ENCODE results near the gene ZNF552.
"Not testable (repeated sequence)": the region's sequence is repeated elsewhere in the genome, so short reads cannot be mapped to it uniquely, and the experiment has no call there.

Gene ZNF552

GRCh38 chr19:57819475-57820148 is 4.9 kb upstream of the ZNF552 start:
- no peaks in the 10 kb centered on the region for H3K36me3 ChIP-seq (ENCODE audit: control insufficient read depth, insufficient read depth, low read length)
- H3K4me3 ChIP-seq (ENCODE audit: insufficient read depth, low read depth, low read length, poor library complexity, severe bottlenecking) = peak overlapping the region; percentile 90
- H3K4me1 ChIP-seq (ENCODE audit: control insufficient read depth, insufficient read depth, low read length, poor library complexity, severe bottlenecking) = peaks cover 17% of the 10 kb centered on the region
- H3K27ac ChIP-seq (ENCODE audit: insufficient read depth, low read length, poor library complexity, severe bottlenecking) = peak overlapping the region; percentile 84
- peak; percentile 71 to 79 (median 76) for DNase-seq
- no peaks in the 10 kb centered on the region for H3K27me3 ChIP-seq (replicated peaks; ENCODE audit: control insufficient read depth, insufficient read depth, low read length, poor library complexity, severe bottlenecking)
- no peaks in the 10 kb centered on the region for H3K9me3 ChIP-seq (ENCODE audit: control insufficient read depth, low read length)

DNA sequence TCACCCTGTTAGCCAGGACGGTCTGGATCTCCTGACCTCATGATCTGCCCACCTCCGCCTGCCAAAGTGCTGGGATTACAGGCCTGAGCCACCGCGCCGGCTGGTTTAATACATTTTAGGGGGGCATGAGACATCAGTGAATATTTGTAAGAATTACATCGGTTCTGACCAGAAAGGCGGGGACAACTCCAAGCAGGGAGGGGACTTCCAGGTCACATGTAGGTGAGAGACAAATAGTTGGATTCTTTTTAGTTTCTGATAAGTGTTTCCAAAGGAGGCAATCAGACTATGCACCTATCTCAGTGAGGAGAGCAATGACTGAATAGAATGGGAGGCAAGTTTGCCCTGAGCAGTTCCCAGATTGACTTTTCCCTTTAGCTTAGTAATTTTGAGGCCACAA is 3.7 kb upstream of the ZNF552 start:
- Histone ChIP-seq H3K27me3 (replicated peaks; ENCODE audit: control insufficient read depth, insufficient read depth, low read length, poor library complexity, severe bottlenecking) (no peaks in the 10 kb centered on the region), H3K27ac (ENCODE audit: insufficient read depth, low read length, poor library complexity, severe bottlenecking) (no peak overlapping the region), H3K36me3 (ENCODE audit: control insufficient read depth, insufficient read depth, low read length) (no peaks in the 10 kb centered on the region), H3K4me1 (ENCODE audit: control insufficient read depth, insufficient read depth, low read length, poor library complexity, severe bottlenecking) (peaks cover 27% of the 10 kb centered on the region), H3K4me3 (ENCODE audit: insufficient read depth, low read depth, low read length, poor library complexity, severe bottlenecking) (no peak overlapping the region), H3K9me3 (ENCODE audit: control insufficient read depth, low read length) (no peaks in the 10 kb centered on the region)
- no peak for DNase-seq

DNA sequence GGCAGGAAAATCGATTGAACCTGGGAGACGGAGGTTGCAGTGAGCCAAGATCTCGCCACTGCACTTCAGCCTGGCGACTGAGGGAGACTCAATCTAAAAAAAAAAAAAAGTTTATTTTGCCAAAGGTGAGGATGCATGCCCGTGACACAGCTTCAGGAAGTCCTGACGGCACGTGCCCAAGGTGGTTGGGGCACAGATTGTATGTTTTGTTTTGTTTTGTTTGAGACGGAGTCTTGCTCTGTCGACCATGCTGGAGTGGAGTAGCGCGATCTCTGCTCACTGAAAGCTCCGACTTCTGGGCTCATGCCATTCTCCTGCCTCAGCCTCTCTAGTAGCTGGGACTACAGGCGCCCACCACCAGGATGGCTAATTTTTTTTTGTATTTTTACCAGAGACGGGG is 3.3 kb upstream of the ZNF552 start:
- no peak overlapping the region for H3K27ac ChIP-seq (ENCODE audit: insufficient read depth, low read length, poor library complexity, severe bottlenecking)
- H3K4me1 ChIP-seq (ENCODE audit: control insufficient read depth, insufficient read depth, low read length, poor library complexity, severe bottlenecking) = peaks cover 31% of the 10 kb centered on the region
- DNase-seq = no peak
- no peaks in the 10 kb centered on the region for H3K9me3 ChIP-seq (ENCODE audit: control insufficient read depth, low read length)
- no peak overlapping the region for H3K4me3 ChIP-seq (ENCODE audit: insufficient read depth, low read depth, low read length, poor library complexity, severe bottlenecking)
- no peaks in the 10 kb centered on the region for H3K27me3 ChIP-seq (replicated peaks; ENCODE audit: control insufficient read depth, insufficient read depth, low read length, poor library complexity, severe bottlenecking)
- no peaks in the 10 kb centered on the region for H3K36me3 ChIP-seq (ENCODE audit: control insufficient read depth, insufficient read depth, low read length)

DNA sequence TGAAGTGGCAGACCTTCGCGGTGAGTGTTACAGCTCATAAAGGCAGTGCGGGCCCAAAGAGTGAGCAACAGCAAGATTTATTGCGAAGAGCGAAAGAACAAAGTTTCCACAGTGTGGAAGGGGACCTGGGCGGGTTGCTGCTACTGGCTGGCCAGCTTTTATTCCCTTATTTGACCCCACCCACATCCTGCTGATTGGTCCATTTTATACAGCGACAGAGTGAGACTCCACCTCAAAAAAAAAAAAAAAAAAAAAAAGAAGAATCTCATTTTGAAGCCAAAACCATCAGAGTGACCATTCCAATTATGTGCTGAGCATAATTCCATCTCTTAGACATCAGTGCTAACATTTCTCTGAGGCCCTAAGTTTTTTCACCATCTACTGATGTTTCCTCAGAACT is 1.9 kb upstream of the ZNF552 start:
- Histone ChIP-seq H3K36me3 (ENCODE audit: control insufficient read depth, insufficient read depth, low read length) (no peaks in the 10 kb centered on the region), H3K27me3 (replicated peaks; ENCODE audit: control insufficient read depth, insufficient read depth, low read length, poor library complexity, severe bottlenecking) (no peaks in the 10 kb centered on the region), H3K4me3 (ENCODE audit: insufficient read depth, low read depth, low read length, poor library complexity, severe bottlenecking) (no peak overlapping the region), H3K27ac (ENCODE audit: insufficient read depth, low read length, poor library complexity, severe bottlenecking) (no peak overlapping the region), H3K4me1 (ENCODE audit: control insufficient read depth, insufficient read depth, low read length, poor library complexity, severe bottlenecking) (peaks cover 32% of the 10 kb centered on the region), H3K9me3 (ENCODE audit: control insufficient read depth, low read length) (no peaks in the 10 kb centered on the region)
- DNase-seq = no peak

DNA sequence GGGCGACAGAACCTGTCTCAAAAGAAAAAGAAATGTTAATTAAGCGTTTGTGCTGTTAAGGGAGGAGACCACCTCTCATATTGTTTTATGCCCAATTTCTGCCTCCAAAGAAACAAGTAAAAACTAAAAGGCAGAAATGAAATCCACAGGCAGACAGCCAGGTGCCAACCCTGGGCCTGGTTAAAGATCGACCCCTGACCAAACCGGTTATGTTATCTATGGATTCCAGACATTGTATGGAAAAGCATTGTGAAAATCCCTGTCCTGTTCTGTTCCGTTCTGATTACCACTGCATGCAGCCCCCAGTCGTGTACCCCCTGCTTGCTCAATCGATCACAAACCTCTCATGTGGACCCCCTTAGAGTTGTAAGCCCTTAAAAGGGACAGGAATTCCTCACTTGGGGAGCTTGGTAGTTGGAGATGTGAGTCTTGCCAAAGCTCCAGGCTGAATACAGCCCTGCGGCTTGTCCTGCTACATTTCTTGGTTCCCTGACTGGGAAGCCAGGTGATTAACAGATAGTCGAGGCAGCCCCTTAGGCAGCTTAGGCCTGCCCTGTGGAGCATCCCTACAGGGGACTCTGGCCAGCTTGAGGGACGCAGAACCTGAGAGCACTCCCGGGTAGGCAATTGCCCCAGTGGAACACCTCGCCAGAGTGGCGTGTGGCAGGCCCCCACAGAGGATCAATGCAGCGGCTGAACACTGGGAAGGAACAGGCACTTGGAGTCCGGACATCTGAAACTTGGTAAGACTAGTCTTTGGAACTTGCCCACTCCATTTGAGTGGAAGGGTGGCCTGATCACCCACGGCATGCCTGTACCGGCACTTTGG is 748 bp upstream of the ZNF552 start:
- no peak for DNase-seq
- peak overlapping the region; percentile 99 for H3K4me3 ChIP-seq (ENCODE audit: insufficient read depth, low read depth, low read length, poor library complexity, severe bottlenecking)
- peaks cover 28% of the 10 kb centered on the region for H3K4me1 ChIP-seq (ENCODE audit: control insufficient read depth, insufficient read depth, low read length, poor library complexity, severe bottlenecking)
- H3K36me3 ChIP-seq (ENCODE audit: control insufficient read depth, insufficient read depth, low read length) = peaks cover under 1% of the 10 kb centered on the region
- no peaks in the 10 kb centered on the region for H3K27me3 ChIP-seq (replicated peaks; ENCODE audit: control insufficient read depth, insufficient read depth, low read length, poor library complexity, severe bottlenecking)
- H3K27ac ChIP-seq (ENCODE audit: insufficient read depth, low read length, poor library complexity, severe bottlenecking) = peak overlapping the region; percentile 79
- no peaks in the 10 kb centered on the region for H3K9me3 ChIP-seq (ENCODE audit: control insufficient read depth, low read length)

GRCh38 chr19:57813919-57814504 is 701 bp downstream of the ZNF552 start:
- DNase-seq = no peak
- peak overlapping the region; percentile 79 for H3K27ac ChIP-seq (ENCODE audit: insufficient read depth, low read length, poor library complexity, severe bottlenecking)
- H3K4me3 ChIP-seq (ENCODE audit: insufficient read depth, low read depth, low read length, poor library complexity, severe bottlenecking) = peak overlapping the region; percentile 99
- no peaks in the 10 kb centered on the region for H3K9me3 ChIP-seq (ENCODE audit: control insufficient read depth, low read length)
- H3K36me3 ChIP-seq (ENCODE audit: control insufficient read depth, insufficient read depth, low read length) = peaks cover 14% of the 10 kb centered on the region
- H3K4me1 ChIP-seq (ENCODE audit: control insufficient read depth, insufficient read depth, low read length, poor library complexity, severe bottlenecking) = peaks cover 23% of the 10 kb centered on the region
- no peaks in the 10 kb centered on the region for H3K27me3 ChIP-seq (replicated peaks; ENCODE audit: control insufficient read depth, insufficient read depth, low read length, poor library complexity, severe bottlenecking)

DNA sequence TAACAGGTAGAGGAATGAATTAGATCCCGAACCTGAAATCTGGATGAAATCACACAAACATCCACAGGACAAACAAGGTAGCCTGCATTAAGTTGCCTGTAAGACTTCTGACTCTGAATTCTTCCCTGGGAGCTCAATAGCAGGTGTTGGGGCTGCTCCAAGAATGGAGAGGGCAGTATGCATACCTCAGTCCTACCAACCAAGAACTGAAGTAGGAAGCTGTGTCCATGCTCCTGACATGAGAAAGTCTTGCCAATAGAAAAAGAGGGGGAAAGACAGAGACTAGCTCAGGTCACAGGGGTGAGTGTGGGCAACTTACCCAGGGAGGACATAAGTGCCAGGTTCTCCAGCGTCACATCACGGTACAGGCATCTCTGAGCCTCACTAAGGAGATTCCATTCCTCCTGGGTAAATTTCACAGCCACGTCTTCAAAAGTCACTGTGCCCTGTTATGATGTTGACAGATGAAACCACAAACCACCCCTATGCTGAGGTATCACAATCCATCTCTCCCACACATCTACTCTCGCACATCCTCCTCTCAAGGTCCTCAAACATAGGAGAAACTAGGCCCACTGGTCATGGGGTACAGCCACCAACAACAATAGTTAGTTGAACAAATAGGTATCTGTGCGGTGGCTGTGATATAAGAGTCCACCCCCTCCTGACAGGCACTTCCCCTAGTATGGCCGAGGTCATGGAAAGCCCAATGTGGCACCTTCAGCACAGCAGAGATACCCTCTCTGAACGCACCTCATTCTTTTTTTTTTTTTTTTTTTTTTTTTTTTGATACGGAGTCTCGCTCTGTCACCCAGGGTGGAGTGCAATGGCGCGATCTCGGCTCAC is 1.5 kb downstream of the ZNF552 start:
- peaks cover 23% of the 10 kb centered on the region for H3K4me1 ChIP-seq (ENCODE audit: control insufficient read depth, insufficient read depth, low read length, poor library complexity, severe bottlenecking)
- H3K27me3 ChIP-seq (replicated peaks; ENCODE audit: control insufficient read depth, insufficient read depth, low read length, poor library complexity, severe bottlenecking); H3K27ac ChIP-seq (ENCODE audit: insufficient read depth, low read length, poor library complexity, severe bottlenecking); DNase-seq; H3K4me3 ChIP-seq (ENCODE audit: insufficient read depth, low read depth, low read length, poor library complexity, severe bottlenecking); H3K9me3 ChIP-seq (ENCODE audit: control insufficient read depth, low read length): not testable (repeated sequence)
- peaks cover 18% of the 10 kb centered on the region for H3K36me3 ChIP-seq (ENCODE audit: control insufficient read depth, insufficient read depth, low read length)

- Histone ChIP-seq H3K4me3 (ENCODE audit: insufficient read depth, low read depth, low read length, poor library complexity, severe bottlenecking) (no peak overlapping the region), H3K36me3 (ENCODE audit: control insufficient read depth, insufficient read depth, low read length) (peaks cover 26% of the 10 kb centered on the region), H3K9me3 (ENCODE audit: control insufficient read depth, low read length) (no peaks in the 10 kb centered on the region), H3K27ac (ENCODE audit: insufficient read depth, low read length, poor library complexity, severe bottlenecking) (no peak overlapping the region), H3K4me1 (ENCODE audit: control insufficient read depth, insufficient read depth, low read length, poor library complexity, severe bottlenecking) (peaks cover 23% of the 10 kb centered on the region), H3K27me3 (replicated peaks; ENCODE audit: control insufficient read depth, insufficient read depth, low read length, poor library complexity, severe bottlenecking) (no peaks in the 10 kb centered on the region)
- DNase-seq = no peak
These were observed 2.5 kb downstream of the ZNF552 start for GRCh38 chr19:57812226-57812625.

DNA sequence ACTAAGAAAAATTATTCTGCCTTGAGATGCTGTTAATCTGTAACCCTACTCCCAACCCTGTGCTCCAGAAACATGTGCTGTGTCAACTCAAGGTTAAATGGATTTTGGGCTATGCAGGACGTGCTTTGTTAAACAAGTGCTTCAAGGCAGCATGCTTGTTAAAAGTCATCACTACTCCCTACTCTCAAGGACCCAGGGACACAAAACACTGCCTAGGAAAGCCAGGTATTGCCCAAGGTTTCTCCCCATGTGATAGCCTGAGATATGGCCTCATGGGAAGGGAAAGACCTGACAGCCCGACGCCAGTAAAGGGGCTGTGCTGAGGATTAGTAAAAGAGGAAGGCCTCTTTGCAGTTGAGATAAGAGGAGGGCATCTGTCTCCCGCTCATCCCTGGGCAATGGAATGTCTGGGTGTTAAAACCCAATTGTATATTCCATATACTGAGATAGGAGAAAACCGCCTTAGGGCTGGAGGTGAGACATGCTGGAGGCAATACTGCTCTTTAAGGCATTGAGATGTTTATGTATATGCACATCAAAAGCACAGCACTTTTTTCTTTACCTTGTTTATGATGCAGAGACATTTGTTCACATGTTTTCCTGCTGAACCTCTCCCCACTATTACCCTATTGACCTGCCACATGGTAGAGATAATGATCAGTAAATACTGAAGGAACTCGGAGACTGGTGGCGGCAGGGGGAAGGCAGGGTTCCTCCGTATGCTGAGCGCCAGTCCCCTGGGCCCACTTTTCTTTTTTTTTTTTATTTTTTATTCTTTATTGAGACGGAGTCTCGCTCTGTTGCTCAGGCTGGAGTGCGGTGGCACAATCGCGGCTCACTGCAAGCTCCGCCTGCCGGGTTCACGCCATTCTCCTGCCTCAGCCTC is 4.1 kb downstream of the ZNF552 start:
- H3K9me3 ChIP-seq (ENCODE audit: control insufficient read depth, low read length); H3K27me3 ChIP-seq (replicated peaks; ENCODE audit: control insufficient read depth, insufficient read depth, low read length, poor library complexity, severe bottlenecking); H3K4me3 ChIP-seq (ENCODE audit: insufficient read depth, low read depth, low read length, poor library complexity, severe bottlenecking); H3K27ac ChIP-seq (ENCODE audit: insufficient read depth, low read length, poor library complexity, severe bottlenecking); DNase-seq: not testable (repeated sequence)
- Histone ChIP-seq H3K36me3 (ENCODE audit: control insufficient read depth, insufficient read depth, low read length) (peaks cover 26% of the 10 kb centered on the region), H3K4me1 (ENCODE audit: control insufficient read depth, insufficient read depth, low read length, poor library complexity, severe bottlenecking) (peaks cover 23% of the 10 kb centered on the region)
